HG03108 (cell line): Measurements from ENCODE around the gene PEAR1.

Experiments used
- ATAC-seq: cut with Tn5 transposase; IDR thresholded peaks from one replicate; pipeline ENCODE4 v1.9.1; 2021; ENCODE audit warnings: moderate library complexity; ENCODE audit not compliant: unreplicated experiment

PEAR1 gene, protein sequence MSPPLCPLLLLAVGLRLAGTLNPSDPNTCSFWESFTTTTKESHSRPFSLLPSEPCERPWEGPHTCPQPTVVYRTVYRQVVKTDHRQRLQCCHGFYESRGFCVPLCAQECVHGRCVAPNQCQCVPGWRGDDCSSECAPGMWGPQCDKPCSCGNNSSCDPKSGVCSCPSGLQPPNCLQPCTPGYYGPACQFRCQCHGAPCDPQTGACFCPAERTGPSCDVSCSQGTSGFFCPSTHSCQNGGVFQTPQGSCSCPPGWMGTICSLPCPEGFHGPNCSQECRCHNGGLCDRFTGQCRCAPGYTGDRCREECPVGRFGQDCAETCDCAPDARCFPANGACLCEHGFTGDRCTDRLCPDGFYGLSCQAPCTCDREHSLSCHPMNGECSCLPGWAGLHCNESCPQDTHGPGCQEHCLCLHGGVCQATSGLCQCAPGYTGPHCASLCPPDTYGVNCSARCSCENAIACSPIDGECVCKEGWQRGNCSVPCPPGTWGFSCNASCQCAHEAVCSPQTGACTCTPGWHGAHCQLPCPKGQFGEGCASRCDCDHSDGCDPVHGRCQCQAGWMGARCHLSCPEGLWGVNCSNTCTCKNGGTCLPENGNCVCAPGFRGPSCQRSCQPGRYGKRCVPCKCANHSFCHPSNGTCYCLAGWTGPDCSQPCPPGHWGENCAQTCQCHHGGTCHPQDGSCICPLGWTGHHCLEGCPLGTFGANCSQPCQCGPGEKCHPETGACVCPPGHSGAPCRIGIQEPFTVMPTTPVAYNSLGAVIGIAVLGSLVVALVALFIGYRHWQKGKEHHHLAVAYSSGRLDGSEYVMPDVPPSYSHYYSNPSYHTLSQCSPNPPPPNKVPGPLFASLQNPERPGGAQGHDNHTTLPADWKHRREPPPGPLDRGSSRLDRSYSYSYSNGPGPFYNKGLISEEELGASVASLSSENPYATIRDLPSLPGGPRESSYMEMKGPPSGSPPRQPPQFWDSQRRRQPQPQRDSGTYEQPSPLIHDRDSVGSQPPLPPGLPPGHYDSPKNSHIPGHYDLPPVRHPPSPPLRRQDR

DNA sequence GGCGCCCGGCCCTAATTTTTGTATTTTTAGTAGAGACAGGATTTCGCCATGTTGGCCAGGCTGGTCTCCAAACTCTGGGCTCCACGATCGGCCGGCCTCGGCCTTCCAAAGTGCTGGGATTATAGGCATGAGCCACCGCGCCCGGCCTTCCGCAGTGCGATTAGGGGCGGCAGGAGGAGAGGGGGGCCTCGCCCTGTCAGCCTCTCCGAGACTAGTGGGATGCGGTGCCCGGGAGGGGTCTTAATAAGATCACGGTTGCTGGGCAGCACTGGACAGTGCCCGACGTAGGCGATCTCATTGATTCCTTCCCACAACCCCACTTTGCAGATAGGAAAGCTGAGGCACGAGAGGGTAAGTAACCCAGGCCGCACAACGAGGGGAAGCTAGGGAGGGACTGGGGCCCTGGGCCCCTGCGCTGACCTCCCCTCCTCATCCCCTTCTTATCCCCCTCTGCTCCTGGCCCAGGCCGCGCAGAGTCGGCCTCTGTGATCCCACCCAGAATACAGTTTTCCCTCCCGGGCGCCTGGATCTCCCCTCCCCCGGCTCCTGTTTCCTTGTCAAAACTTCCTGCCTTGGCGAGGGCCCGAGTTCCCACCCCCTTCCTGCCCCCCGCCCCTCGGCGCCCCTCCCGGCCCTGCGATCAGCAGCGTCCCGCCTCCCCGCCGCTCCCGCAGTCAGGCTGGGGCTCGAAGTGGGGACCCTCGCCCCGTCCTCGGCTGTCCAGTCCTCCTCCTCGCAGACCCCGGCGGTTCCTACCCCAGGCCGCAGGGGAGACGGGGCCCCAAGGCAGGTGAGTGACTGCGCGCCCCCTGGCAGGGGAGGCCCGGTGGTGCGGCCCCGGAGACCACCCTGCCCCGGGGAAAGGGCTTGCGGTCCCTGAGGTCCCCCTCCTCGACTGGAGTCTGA, at the start of gene PEAR1:
PEAR1 (plus strand) TSS at position 671 of the 906 bp plus-strand sequence. CDS start 10,209 bp downstream, outside the sequence.
- no peak for ATAC-seq

GRCh38 chr1:156844102-156844501, 49.4 kb upstream of the PEAR1 start:
- ATAC-seq: no peak

DNA sequence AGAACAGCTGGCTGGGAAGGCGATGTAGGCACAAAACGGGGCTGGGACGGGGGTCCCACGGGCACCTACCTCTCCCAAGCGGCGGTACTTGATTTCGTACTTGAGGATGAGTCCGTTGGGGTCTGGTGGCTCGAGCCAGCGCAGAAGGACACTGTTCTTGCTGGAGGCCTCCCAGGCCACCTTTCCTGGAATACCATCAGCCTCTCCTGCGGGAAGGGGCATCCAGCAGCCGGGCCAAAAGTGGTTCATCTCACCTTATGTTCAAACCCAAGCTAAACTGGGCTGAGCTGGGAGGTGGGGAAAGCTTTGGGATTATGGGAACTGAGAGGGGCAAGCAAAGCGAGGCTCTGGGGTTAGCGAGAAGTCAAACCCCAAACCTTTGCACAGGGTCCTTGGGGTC, 48.9 kb upstream of the PEAR1 start:
- no peak for ATAC-seq

GRCh38 chr1:156845055-156845952, 48.2 kb upstream of the PEAR1 start:
- ATAC-seq: no peak

DNA sequence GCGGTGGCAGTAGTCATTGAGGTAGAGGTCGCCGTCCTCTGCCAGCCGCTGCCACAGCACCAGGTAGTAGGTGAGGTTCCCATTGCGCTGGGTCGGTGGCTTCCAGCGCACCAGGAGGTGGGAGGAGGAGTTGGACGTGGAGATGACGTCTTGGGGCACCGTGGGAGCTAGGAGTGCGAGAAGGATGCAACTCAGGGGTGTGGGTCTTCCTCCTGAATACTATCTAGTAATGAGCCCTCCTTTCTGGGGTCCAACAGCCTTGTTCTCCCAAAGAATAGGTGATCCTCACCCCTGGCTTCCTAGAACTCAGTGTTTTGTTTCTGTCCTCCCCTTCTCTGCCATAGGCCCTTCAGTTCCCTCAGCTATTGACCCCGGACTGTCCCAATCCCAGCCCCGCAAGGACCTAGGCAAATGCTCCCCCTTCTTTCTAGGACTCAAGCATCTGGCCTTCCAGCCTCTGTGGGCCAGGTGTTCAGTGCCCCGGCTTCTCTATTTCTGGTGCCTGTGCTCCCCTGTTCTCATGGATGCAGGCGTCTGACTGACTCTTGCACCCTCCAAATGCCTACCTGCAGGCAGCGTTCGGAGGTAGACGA, 47.5 kb upstream of the PEAR1 start:
- ATAC-seq: no peak

- ATAC-seq: no peak
These were observed 46.9 kb upstream of the PEAR1 start for GRCh38 chr1:156846643-156847042.

DNA sequence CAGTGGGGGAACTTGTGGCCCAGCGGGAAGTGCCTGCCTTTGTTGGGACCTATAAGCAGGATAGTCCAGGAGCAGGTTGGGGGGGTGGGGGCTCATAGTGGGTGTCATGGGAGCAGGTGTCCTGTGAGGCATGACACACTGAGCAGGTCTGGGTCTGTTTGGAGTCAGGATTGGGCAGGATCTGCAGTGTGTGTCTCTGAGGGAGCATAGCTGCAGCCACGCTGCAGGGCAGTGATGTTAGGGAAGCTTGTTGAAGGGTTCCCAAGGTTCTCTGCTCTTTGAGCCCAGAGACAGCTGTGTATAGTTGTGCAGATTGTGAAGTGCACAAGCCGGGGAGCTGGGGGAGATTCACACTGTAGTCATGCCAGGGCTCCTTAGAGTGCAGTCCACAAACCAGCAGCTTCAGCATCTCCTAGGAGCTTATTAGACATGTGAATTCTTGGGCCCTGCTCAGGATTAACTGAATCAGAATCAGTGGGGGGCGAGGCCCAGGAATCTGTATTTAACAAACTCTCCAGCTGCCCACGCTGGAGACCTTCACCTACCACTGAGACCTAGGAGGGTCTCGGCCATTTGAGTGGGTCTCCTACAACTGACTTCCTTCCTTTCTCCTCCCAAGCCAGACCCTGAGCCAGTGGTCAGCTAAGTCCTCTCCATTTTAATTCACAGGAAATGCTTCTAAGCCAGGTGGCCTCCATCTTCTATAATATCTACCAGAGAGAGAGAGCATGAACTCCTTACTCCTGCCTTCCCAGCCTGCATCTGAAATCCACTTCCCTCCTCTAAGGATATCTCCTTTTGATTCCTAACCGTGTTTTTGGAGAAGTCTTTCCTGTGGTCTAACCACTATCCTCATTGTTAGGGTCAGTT, 45.7 kb upstream of the PEAR1 start:
- ATAC-seq: no peak

GRCh38 chr1:156848461-156849150, 44.9 kb upstream of the PEAR1 start:
- ATAC-seq: no peak

DNA sequence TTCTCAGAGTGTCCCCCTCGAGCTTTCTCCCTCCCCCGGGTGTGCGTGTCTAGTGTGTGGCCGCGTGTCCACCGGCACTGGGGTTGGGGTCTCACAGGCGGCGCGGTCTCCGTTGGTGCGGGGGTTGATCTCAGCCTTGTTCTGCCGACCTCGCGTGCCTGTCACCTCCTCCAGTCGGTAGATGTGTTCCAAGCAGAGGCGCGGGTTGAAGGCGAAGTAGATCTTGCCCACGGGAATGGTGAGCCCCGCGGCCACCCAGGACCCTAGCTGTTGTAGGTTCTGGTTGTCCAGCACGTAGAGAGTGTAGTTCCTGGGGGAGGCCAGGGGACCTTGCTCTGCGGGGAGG, 44.4 kb upstream of the PEAR1 start:
- no peak for ATAC-seq

GRCh38 chr1:156851779-156852417, 41.6 kb upstream of the PEAR1 start:
- no peak for ATAC-seq

GRCh38 chr1:156852418-156852874, 41.1 kb upstream of the PEAR1 start:
- no peak for ATAC-seq

DNA sequence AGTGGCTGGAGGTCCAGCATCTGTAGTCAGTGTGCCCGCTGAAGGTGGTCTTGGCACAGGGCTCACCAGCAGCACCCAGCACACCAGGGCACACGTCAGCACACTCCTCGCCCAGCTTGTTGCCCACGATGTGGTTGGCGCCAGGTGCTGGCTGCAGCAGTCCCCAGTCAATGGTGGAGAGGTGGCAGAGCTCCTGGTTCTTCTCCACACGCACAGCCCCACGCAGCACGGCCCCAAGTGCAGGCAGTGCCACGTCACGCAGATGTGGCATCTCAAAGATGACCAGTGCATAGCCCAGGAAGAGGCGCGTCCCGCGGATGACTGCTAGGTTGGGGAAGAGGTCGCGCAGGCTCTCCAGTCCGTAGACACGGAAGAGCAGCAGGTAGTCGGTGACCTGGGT, 39.8 kb upstream of the PEAR1 start:
- no peak for ATAC-seq

- no peak for ATAC-seq
These were observed 38.9 kb upstream of the PEAR1 start for GRCh38 chr1:156854634-156855033.

GRCh38 chr1:156856282-156856785, 37.2 kb upstream of the PEAR1 start:
- no peak for ATAC-seq

- no peak for ATAC-seq
These were observed 36.0 kb upstream of the PEAR1 start for GRCh38 chr1:156857532-156857931.

DNA sequence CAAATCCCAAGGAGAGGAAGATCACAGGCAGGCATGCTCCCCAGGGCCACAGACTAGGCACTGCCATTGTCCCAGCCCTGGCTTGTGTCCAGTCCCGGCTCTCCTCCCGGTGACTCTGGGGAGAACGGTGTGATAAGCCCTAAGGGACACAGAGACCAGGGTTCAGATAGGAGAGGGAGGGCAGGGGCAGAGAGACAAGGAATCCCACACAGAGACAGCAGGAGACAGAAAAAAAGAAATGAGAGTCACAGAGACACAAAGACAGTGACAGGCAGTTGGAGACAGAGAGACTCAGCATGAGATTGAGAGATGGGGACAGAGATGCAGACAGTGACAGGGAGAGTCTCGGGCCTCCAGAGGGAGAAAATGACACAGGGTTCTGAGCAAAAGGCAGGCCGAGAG, 35.0 kb upstream of the PEAR1 start:
- ATAC-seq: no peak

- ATAC-seq: no peak
These were observed 34.5 kb upstream of the PEAR1 start, which contains the start of gene INSRR for GRCh38 chr1:156858959-156859522. Gene INSRR (minus strand): TSS chr1:156859117. CDS start chr1:156858621, 496 bp downstream.
